ENCODE data around the gene ADGRG3.

Gene ADGRG3

DNA sequence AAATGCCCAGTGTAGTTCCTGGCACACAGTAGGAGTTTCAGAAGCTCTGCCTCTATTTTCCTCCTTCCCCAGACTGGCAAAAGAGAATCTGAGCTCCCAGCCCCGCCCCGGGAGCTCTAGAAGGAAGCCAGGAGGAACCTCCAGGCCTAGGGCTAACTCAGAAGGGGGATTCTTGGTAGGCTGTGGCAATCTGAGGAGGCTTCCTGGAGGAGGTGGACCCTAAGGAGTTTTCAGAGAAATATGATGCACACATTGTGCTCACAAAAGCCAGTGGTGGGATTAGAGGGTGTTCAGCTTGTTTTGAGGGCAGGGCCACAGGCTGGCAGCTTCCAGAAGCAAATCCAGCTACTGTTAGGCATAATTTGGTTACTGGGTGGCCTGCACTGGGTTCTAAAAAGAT is 29.7 kb upstream of the ADGRG3 start:
- Histone ChIP-seq H3K9me2 (replicated peaks; ENCODE audit: low read depth, low read length) (no peaks in the 10 kb centered on the region), H3K79me2 (ENCODE audit: insufficient read depth, low read length) (no peaks in the 10 kb centered on the region), H2AFZ (ENCODE audit: low read length) (no peak overlapping the region), H3K9me3 (ENCODE audit: insufficient read depth, low read depth, low read length) (no peaks in the 10 kb centered on the region), H3K4me2 (ENCODE audit: low read depth, low read length, poor library complexity, severe bottlenecking) (no peak overlapping the region), H4K20me1 (ENCODE audit: insufficient read depth, low read length, poor library complexity, severe bottlenecking) (no peaks in the 10 kb centered on the region), H3F3A (ENCODE audit: low read depth) (0 out of 2 replicates have a peak, but pooled peaks cover under 1% of the 10 kb centered on the region), H3K9ac (ENCODE audit: low read depth, low read length, poor library complexity, severe bottlenecking) (no peak overlapping the region), H3K4me1 (ENCODE audit: insufficient read depth, low read length, poor library complexity, severe bottlenecking) (peaks cover 16% of the 10 kb centered on the region), H3K4me3 (ENCODE audit: low read length, poor library complexity, severe bottlenecking) (no peak overlapping the region), H3K36me3 (ENCODE audit: insufficient read depth, low read length) (no peaks in the 10 kb centered on the region), H3K27me3 (ENCODE audit: insufficient read depth, low read length, poor library complexity, severe bottlenecking) (no peaks in the 10 kb centered on the region)
- TF ChIP-seq EZH2phosphoT487 (IDR thresholded peaks at IDR 0.05; ENCODE audit: borderline replicate concordance), result no peak
- TF ChIP-seq, protein P1, sequence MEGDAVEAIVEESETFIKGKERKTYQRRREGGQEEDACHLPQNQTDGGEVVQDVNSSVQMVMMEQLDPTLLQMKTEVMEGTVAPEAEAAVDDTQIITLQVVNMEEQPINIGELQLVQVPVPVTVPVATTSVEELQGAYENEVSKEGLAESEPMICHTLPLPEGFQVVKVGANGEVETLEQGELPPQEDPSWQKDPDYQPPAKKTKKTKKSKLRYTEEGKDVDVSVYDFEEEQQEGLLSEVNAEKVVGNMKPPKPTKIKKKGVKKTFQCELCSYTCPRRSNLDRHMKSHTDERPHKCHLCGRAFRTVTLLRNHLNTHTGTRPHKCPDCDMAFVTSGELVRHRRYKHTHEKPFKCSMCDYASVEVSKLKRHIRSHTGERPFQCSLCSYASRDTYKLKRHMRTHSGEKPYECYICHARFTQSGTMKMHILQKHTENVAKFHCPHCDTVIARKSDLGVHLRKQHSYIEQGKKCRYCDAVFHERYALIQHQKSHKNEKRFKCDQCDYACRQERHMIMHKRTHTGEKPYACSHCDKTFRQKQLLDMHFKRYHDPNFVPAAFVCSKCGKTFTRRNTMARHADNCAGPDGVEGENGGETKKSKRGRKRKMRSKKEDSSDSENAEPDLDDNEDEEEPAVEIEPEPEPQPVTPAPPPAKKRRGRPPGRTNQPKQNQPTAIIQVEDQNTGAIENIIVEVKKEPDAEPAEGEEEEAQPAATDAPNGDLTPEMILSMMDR (conservative IDR thresholded peaks at IDR 0.05; ENCODE audit: low read length), result no peak

DNA sequence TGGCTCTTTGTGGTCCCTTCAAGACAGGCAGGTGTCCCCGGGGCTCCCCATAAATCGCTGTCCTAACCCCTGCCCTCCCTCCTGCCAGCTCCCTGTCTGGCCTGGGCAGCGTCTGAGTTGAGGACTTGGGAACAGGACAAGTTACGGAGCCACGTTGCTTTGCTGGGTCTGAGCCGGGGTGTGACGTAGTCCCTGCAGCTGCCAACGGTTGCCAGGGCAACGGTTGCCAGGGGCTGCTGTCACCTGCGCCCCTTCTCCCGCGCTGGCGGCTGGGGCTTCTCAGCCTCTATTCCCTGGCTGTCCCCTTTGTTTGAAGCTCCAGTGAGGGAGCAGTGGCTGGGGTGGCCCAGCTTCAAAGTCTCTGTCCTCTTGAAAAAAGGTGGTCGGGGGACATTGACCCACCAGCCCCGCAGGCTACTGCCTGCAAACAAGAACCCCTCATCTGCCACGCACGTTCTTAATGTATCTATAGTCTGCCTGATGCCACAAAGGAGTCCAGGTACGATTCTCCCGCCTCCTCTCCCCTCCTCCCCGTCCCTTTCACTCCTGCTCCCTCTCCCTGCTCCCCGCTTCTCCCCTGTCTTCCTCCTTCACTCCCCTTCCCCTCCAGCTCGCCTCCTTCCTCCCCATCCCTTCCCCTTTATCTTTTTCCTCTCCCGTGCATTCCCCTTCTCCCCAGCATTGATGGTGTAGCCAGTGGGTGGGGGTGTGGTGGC is 28.8 kb upstream of the ADGRG3 start:
- H3K9me2 ChIP-seq (replicated peaks; ENCODE audit: low read depth, low read length), result no peaks in the 10 kb centered on the region
- 0 out of 2 replicates have a peak, but pooled peaks cover 3% of the 10 kb centered on the region for H3F3A ChIP-seq (ENCODE audit: low read depth)
- H3K27me3 ChIP-seq (ENCODE audit: insufficient read depth, low read length, poor library complexity, severe bottlenecking), result no peaks in the 10 kb centered on the region
- no peaks in the 10 kb centered on the region for H3K9me3 ChIP-seq (ENCODE audit: insufficient read depth, low read depth, low read length)
- no peak overlapping the region for H3K4me2 ChIP-seq (ENCODE audit: low read depth, low read length, poor library complexity, severe bottlenecking)
- H4K20me1 ChIP-seq (ENCODE audit: insufficient read depth, low read length, poor library complexity, severe bottlenecking), result no peaks in the 10 kb centered on the region
- H3K4me1 ChIP-seq (ENCODE audit: insufficient read depth, low read length, poor library complexity, severe bottlenecking), result peaks cover 25% of the 10 kb centered on the region
- no peaks in the 10 kb centered on the region for H3K36me3 ChIP-seq (ENCODE audit: insufficient read depth, low read length)
- no peak for TF ChIP-seq EZH2phosphoT487 (IDR thresholded peaks at IDR 0.05; ENCODE audit: borderline replicate concordance)
- TF ChIP-seq, protein P1 (conservative IDR thresholded peaks at IDR 0.05; ENCODE audit: low read length), result no peak
- H3K79me2 ChIP-seq (ENCODE audit: insufficient read depth, low read length), result no peaks in the 10 kb centered on the region
- no peak overlapping the region for H3K4me3 ChIP-seq (ENCODE audit: low read length, poor library complexity, severe bottlenecking)
- H3K9ac ChIP-seq (ENCODE audit: low read depth, low read length, poor library complexity, severe bottlenecking), result peak overlapping the region; percentile 45
- no peak overlapping the region for H2AFZ ChIP-seq (ENCODE audit: low read length)

GRCh38 chr16:57640185-57640584 is 27.9 kb upstream of the ADGRG3 start:
- H3K79me2 ChIP-seq (ENCODE audit: insufficient read depth, low read length), result no peaks in the 10 kb centered on the region
- H3K4me1 ChIP-seq (ENCODE audit: insufficient read depth, low read length, poor library complexity, severe bottlenecking), result peaks cover 33% of the 10 kb centered on the region
- no peak for TF ChIP-seq EZH2phosphoT487 (IDR thresholded peaks at IDR 0.05; ENCODE audit: borderline replicate concordance)
- TF ChIP-seq, protein P1 (conservative IDR thresholded peaks at IDR 0.05; ENCODE audit: low read length), result no peak
- H3K9me3 ChIP-seq (ENCODE audit: insufficient read depth, low read depth, low read length), result no peaks in the 10 kb centered on the region
- H3K27me3 ChIP-seq (ENCODE audit: insufficient read depth, low read length, poor library complexity, severe bottlenecking), result no peaks in the 10 kb centered on the region
- H3K4me3 ChIP-seq (ENCODE audit: low read length, poor library complexity, severe bottlenecking), result no peak overlapping the region
- H3K4me2 ChIP-seq (ENCODE audit: low read depth, low read length, poor library complexity, severe bottlenecking), result no peak overlapping the region
- H3K9me2 ChIP-seq (replicated peaks; ENCODE audit: low read depth, low read length), result no peaks in the 10 kb centered on the region
- H4K20me1 ChIP-seq (ENCODE audit: insufficient read depth, low read length, poor library complexity, severe bottlenecking), result no peaks in the 10 kb centered on the region
- H3K9ac ChIP-seq (ENCODE audit: low read depth, low read length, poor library complexity, severe bottlenecking), result peak overlapping the region; percentile 45
- 0 out of 2 replicates have a peak, but pooled peaks cover 3% of the 10 kb centered on the region for H3F3A ChIP-seq (ENCODE audit: low read depth)
- no peak overlapping the region for H2AFZ ChIP-seq (ENCODE audit: low read length)
- no peaks in the 10 kb centered on the region for H3K36me3 ChIP-seq (ENCODE audit: insufficient read depth, low read length)

Data from Loucy (cell line).